GM12878 (cell line): ENCODE results near the gene TMCC3.

Experiments used
- BACH1 ChIP-seq: fragments of 450-650 bp; IDR thresholded peaks from 2 replicates; pipeline ENCODE4 v1.6.1; 2017; ENCODE audit warnings: mild to moderate bottlenecking, borderline replicate concordance
- EED ChIP-seq: sonication (generic); IDR thresholded peaks from 2 replicates; pipeline ENCODE4 v1.6.1; 2016; ENCODE audit warnings: antibody characterized with exemption, low read depth
- FOXK2 ChIP-seq: fragments of 450-650 bp; IDR thresholded peaks from 2 replicates; pipeline ENCODE4 v1.6.1; 2017; ENCODE audit warnings: mild to moderate bottlenecking, moderate library complexity
- GABPA ChIP-seq: IDR thresholded peaks from 2 replicates; pipeline ENCODE4 v1.6.1; 2014; ENCODE audit warnings: antibody characterized with exemption, low read depth, mild to moderate bottlenecking, inconsistent platforms
- HDAC6 ChIP-seq: fragments of 200-600 bp; sonication (generic); IDR thresholded peaks from one replicate; pipeline ENCODE4 v1.8.0; 2017; ENCODE audit warnings: antibody characterized with exemption; ENCODE audit not compliant: unreplicated experiment
- NFYB ChIP-seq: IDR thresholded peaks from 2 replicates; pipeline ENCODE4 v1.6.1; 2011; ENCODE audit warnings: low read depth, mild to moderate bottlenecking, low read length, improper control_type of control experiment, moderate library complexity; ENCODE audit not compliant: insufficient read depth
- POLR2A ChIP-seq: IDR thresholded peaks from 2 replicates; pipeline ENCODE4 v1.6.1; 2011; ENCODE audit warnings: low read depth, mild to moderate bottlenecking, low read length
- SP1 ChIP-seq: IDR thresholded peaks from one replicate; pipeline ENCODE4 v1.6.1; 2011; ENCODE audit warnings: low read depth, low read length
- SRF ChIP-seq, 2 experiments: IDR thresholded peaks; 2 replicates each; pipeline ENCODE4 v1.6.1; 2011; ENCODE audit warnings: low read depth in 2 of 2, low read length in 2 of 2, mild to moderate bottlenecking in 1 of 2, moderate library complexity in 1 of 2
- TARDBP ChIP-seq: IDR thresholded peaks from 2 replicates; pipeline ENCODE4 v1.6.1; 2016; ENCODE audit warnings: borderline replicate concordance
- TF ChIP-seq, protein P1 (sequence below), 3 experiments: IDR thresholded peaks in 2 of 3; conservative IDR thresholded peaks in 1 of 3; 2 replicates each; pipeline ENCODE4 v1.5.1; 2011; ENCODE audit warnings: low read depth in 3 of 3, low read length in 3 of 3, mild to moderate bottlenecking in 3 of 3, control low read depth in 2 of 3, moderate library complexity in 2 of 3, inconsistent platforms in 1 of 3, mixed read lengths in 1 of 3; ENCODE audit not compliant: control insufficient read depth in 2 of 3, insufficient read depth in 1 of 3; ENCODE audit errors: extremely low read depth in 1 of 3

DNA sequence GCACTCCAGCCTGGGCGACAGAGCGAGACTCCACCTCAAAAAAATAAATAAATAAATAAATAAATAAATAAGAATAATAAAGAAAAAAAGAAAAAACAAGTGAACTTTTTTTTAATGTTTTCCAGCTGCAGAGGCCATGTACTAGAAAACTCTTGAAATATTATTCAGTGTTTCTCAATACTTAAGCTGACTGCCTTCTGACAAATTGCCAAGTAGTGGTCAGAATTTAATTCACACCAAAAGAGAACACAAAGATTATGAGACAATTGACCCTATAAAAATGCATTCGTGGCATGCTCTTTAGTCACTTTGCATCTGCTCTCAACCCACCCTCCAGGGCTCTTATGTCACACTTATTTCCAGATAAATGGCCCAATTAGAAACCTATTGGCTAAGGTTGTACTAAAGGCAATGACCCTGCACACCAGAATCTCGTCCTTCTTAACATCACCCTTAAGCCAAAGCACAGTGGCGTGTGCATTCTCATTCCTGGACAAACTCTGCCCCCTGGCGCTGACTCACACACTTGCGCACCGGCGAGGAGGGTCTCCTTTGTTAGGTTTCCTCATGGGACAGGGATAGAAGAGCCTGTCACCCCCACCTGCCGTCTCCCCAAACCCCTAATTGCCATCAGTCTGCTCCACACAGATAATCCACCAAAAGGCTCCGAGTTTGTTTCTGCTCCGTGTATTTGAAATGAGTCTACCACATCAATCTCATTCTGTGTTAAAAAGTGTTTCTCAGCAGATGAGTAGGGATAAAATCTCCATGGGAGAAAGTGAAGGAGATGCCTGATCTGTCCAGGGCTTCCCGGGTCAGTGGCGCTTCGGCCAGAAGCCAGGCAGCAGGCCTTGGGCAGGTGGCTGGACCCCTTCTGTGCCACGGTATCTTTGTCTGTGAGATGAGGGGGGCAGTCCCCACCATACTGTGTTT lies 117.6 kb downstream of the TMCC3 start:
- TF ChIP-seq POLR2A: no peak
- no peak for TF ChIP-seq GABPA
- no peak for TF ChIP-seq FOXK2
- TF ChIP-seq, protein P1, sequence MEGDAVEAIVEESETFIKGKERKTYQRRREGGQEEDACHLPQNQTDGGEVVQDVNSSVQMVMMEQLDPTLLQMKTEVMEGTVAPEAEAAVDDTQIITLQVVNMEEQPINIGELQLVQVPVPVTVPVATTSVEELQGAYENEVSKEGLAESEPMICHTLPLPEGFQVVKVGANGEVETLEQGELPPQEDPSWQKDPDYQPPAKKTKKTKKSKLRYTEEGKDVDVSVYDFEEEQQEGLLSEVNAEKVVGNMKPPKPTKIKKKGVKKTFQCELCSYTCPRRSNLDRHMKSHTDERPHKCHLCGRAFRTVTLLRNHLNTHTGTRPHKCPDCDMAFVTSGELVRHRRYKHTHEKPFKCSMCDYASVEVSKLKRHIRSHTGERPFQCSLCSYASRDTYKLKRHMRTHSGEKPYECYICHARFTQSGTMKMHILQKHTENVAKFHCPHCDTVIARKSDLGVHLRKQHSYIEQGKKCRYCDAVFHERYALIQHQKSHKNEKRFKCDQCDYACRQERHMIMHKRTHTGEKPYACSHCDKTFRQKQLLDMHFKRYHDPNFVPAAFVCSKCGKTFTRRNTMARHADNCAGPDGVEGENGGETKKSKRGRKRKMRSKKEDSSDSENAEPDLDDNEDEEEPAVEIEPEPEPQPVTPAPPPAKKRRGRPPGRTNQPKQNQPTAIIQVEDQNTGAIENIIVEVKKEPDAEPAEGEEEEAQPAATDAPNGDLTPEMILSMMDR (IDR thresholded peaks at IDR 0.05 in 2 of 3, conservative IDR thresholded peaks at IDR 0.05 in 1 of 3; ENCODE audit: control insufficient read depth in 2 of 3, extremely low read depth in 1 of 3, insufficient read depth in 1 of 3, low read depth in 3 of 3, low read length in 3 of 3): peak; percentile 83 to 89 (median 86)
- no peak for TF ChIP-seq HDAC6
- no peak for TF ChIP-seq BACH1
- TF ChIP-seq SP1: no peak
- TF ChIP-seq TARDBP: no peak
- TF ChIP-seq EED: no peak
- TF ChIP-seq NFYB: no peak
- TF ChIP-seq SRF (IDR thresholded peaks at IDR 0.05; ENCODE audit: low read depth in 2 of 2, low read length in 2 of 2): no peak
